H9 (cell line): ENCODE measurements around the gene BTN3A1. TPM values are rescaled to one million over a fixed set of nuclear protein-coding genes. Genes with fewer than 3 reads are reported as not detected.

ENCODE experiments used
- DNase-seq: peaks from one replicate; pipeline ENCODE4 v3.0.0-alpha.2; 2017
- H2AFZ ChIP-seq: one replicate; pipeline ENCODE4 v1.6.1; 2013; ENCODE audit warnings: mild to moderate bottlenecking, low read length, control low read depth, moderate library complexity
- H2AK5ac ChIP-seq: 2 replicates; pipeline ENCODE4 v1.6.1; 2013; ENCODE audit warnings: low read length, control low read depth, mixed read lengths; ENCODE audit not compliant: insufficient read length
- H2BK120ac ChIP-seq: one replicate; pipeline ENCODE4 v1.6.1; 2013; ENCODE audit warnings: low read depth, mild to moderate bottlenecking, low read length, control low read depth, inconsistent platforms; ENCODE audit not compliant: poor library complexity, severe bottlenecking
- H2BK12ac ChIP-seq: 2 replicates; pipeline ENCODE4 v1.6.1; 2013; ENCODE audit warnings: low read length, control low read depth, mixed read lengths, low read depth; ENCODE audit not compliant: insufficient read length
- H2BK15ac ChIP-seq: 2 replicates; pipeline ENCODE4 v1.6.1; 2013; ENCODE audit warnings: low read depth, low read length, control low read depth
- H2BK20ac ChIP-seq: one replicate; pipeline ENCODE4 v1.6.1; 2013; ENCODE audit warnings: low read depth, mild to moderate bottlenecking, low read length, control low read depth, inconsistent platforms; ENCODE audit not compliant: poor library complexity, severe bottlenecking
- H2BK5ac ChIP-seq: 2 replicates; pipeline ENCODE4 v1.6.1; 2013; ENCODE audit warnings: low read length, control low read depth, mixed read lengths; ENCODE audit not compliant: insufficient read length
- H3K14ac ChIP-seq: 2 replicates; pipeline ENCODE4 v1.6.1; 2013; ENCODE audit warnings: low read length, control low read depth; ENCODE audit not compliant: insufficient read depth
- H3K18ac ChIP-seq: 2 replicates; pipeline ENCODE4 v1.6.1; 2013; ENCODE audit warnings: low read depth, mild to moderate bottlenecking, mixed read lengths, low read length, control low read depth; ENCODE audit not compliant: insufficient read length
- H3K23ac ChIP-seq: 2 replicates; pipeline ENCODE4 v1.6.1; 2013; ENCODE audit warnings: low read length, control low read depth, mixed read lengths, low read depth; ENCODE audit not compliant: insufficient read length
- H3K23me2 ChIP-seq: 2 replicates; pipeline ENCODE4 v1.6.1; 2013; ENCODE audit warnings: low read depth, mild to moderate bottlenecking, mixed read lengths, low read length, control low read depth; ENCODE audit not compliant: insufficient read length, poor library complexity, severe bottlenecking
- H3K27ac ChIP-seq: 2 replicates; pipeline ENCODE4 v1.5.1; 2013; ENCODE audit warnings: low read length, control low read depth, mixed read lengths, low read depth; ENCODE audit not compliant: insufficient read length
- H3K27me3 ChIP-seq: 2 replicates; pipeline ENCODE4 v1.6.1; 2013; ENCODE audit warnings: low read length, control low read depth, inconsistent platforms; ENCODE audit not compliant: insufficient read depth
- H3K4ac ChIP-seq: 2 replicates; pipeline ENCODE4 v1.6.1; 2013; ENCODE audit warnings: low read depth, mild to moderate bottlenecking, control low read depth, inconsistent platforms, low read length, moderate library complexity
- H3K4me1 ChIP-seq: 2 replicates; pipeline ENCODE4 v1.6.1; 2013; ENCODE audit warnings: low read length, control low read depth, inconsistent platforms; ENCODE audit not compliant: insufficient read depth
- H3K4me2 ChIP-seq: 2 replicates; pipeline ENCODE4 v1.6.1; 2013; ENCODE audit warnings: low read length, control low read depth, mixed read lengths; ENCODE audit not compliant: insufficient read length, insufficient read depth
- H3K56ac ChIP-seq: 2 replicates; pipeline ENCODE4 v1.6.1; 2013; ENCODE audit warnings: low read depth, mild to moderate bottlenecking, mixed read lengths, low read length, control low read depth; ENCODE audit not compliant: insufficient read length
- H3K79me1 ChIP-seq: 2 replicates; pipeline ENCODE4 v1.6.1; 2013; ENCODE audit warnings: low read depth, mild to moderate bottlenecking, moderate library complexity, low read length, control low read depth, inconsistent platforms; ENCODE audit not compliant: insufficient read depth, poor library complexity, severe bottlenecking
- H3K79me2 ChIP-seq: 2 replicates; pipeline ENCODE4 v1.6.1; 2013; ENCODE audit warnings: low read length, control low read depth, inconsistent platforms; ENCODE audit not compliant: insufficient read depth
- H3K9ac ChIP-seq: 2 replicates; pipeline ENCODE4 v1.6.1; 2013; ENCODE audit warnings: low read length, control low read depth, mixed read lengths; ENCODE audit not compliant: insufficient read length; ENCODE audit errors: extremely low read depth
- H3K9me3 ChIP-seq: one replicate; pipeline ENCODE4 v1.6.1; 2013; ENCODE audit warnings: low read depth, low read length, inconsistent platforms; ENCODE audit not compliant: control insufficient read depth
- H3T11ph ChIP-seq: one replicate; pipeline ENCODE4 v1.6.1; 2013; ENCODE audit warnings: mild to moderate bottlenecking, low read length, control low read depth, inconsistent platforms
- H4K20me1 ChIP-seq: one replicate; pipeline ENCODE4 v1.6.1; 2013; ENCODE audit not compliant: control insufficient read depth, insufficient read length, insufficient read depth
- H4K5ac ChIP-seq: 2 replicates; pipeline ENCODE4 v1.6.1; 2013; ENCODE audit warnings: low read depth, mild to moderate bottlenecking, mixed read lengths, low read length, control low read depth; ENCODE audit not compliant: insufficient read length
- H4K8ac ChIP-seq: replicated peaks from 2 replicates; pipeline ENCODE4 v1.6.1; 2013; ENCODE audit warnings: low read length, control low read depth, mixed read lengths, low read depth; ENCODE audit not compliant: insufficient read length
- H4K91ac ChIP-seq: 2 replicates; pipeline ENCODE4 v1.6.1; 2013; ENCODE audit warnings: low read depth, mild to moderate bottlenecking, moderate library complexity, mixed read lengths, low read length, control low read depth; ENCODE audit not compliant: insufficient read length
- H3K27ac Mint-ChIP-seq, 3 experiments: 2 replicates in 2 of 3; 3 replicates in 1 of 3; pipeline ENCODE4 v1.8.0; 2020 to 2021; ENCODE audit warnings: mixed read lengths in 3 of 3, mild to moderate bottlenecking in 1 of 3, moderate library complexity in 1 of 3
- H3K27me3 Mint-ChIP-seq: 2 replicates; pipeline ENCODE4 v1.8.0; 2021; ENCODE audit warnings: low read depth, mild to moderate bottlenecking, moderate library complexity, mixed read lengths
- H3K36me3 Mint-ChIP-seq, 3 experiments: 2 replicates in 2 of 3; 3 replicates in 1 of 3; pipeline ENCODE4 v1.8.0; 2020 to 2021; ENCODE audit warnings: low read depth in 3 of 3, mixed read lengths in 3 of 3; ENCODE audit not compliant: insufficient read depth in 1 of 3
- H3K4me1 Mint-ChIP-seq, 2 experiments: 2 replicates each; pipeline ENCODE4 v1.8.0; 2020; ENCODE audit warnings: mixed read lengths in 2 of 2
- H3K4me3 Mint-ChIP-seq, 2 experiments: 2 replicates in 1 of 2; 3 replicates in 1 of 2; pipeline ENCODE4 v1.8.0; 2020 to 2021; ENCODE audit warnings: mild to moderate bottlenecking in 2 of 2, mixed read lengths in 2 of 2, moderate library complexity in 1 of 2
- H3K9me3 Mint-ChIP-seq, 2 experiments: 2 replicates in 1 of 2; 3 replicates in 1 of 2; pipeline ENCODE4 v1.8.0; 2020; ENCODE audit warnings: mild to moderate bottlenecking in 2 of 2, mixed read lengths in 2 of 2, moderate library complexity in 1 of 2
- WGBS: extraction: QIAGEN DNeasy Blood & Tissue Kit; methylation state at CpG from one replicate; pipeline ENCODE4 v1.1.7; 2013; ENCODE audit warnings: missing lambda C conversion rate, low lambda C conversion rate, mixed read lengths; ENCODE audit not compliant: insufficient read length; ENCODE audit errors: extremely low coverage; 5-methylcytosine and 5-hydroxymethylcytosine counted together
- total RNA-seq: library from RNA; stranded (reverse); gene quantifications from 2 replicates; pipeline ENCODE4 v1.2.1, GENCODE V29; 2021
- TF ChIP-seq, protein P1 (sequence below): fragments of 200-600 bp; sonication (generic); conservative IDR thresholded peaks from 3 replicates; pipeline ENCODE4 v1.8.0; 2021; ENCODE audit warnings: antibody characterized with exemption, mild to moderate bottlenecking

BTN3A1 gene
- total RNA-seq, 1 experiment from 2014 or later = 2.5 TPM

DNA sequence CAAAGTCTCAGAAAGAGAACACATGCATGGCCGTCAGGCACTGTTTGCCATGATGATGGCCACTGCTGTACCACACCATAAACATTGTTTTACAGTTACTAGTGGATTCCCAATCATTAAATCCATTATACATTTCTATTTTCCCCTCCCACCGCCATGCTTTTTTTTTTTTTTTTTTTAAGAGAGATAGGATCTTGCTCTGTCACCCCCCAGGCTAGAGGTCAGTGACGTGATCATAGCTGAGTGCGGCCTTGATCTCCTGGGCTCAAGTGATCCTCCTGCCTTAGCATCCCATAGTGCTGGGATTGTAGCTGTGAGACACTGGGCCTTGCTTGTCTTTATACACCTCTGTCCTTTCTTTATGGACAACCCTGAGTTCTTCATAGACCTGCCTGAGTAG, 33.9 kb downstream of the BTN3A1 start:
- WGBS = no CpG with 5 or more reads among the region's 4 CpGs
- Histone ChIP-seq H3K23ac (no peak overlapping the region), H3K9me3 (no peaks in the 10 kb centered on the region), H2BK120ac (no peak overlapping the region), H3K14ac (no peak overlapping the region), H2BK5ac (no peak overlapping the region), H4K5ac (no peak overlapping the region), H3K4ac (no peak overlapping the region), H2BK15ac (no peak overlapping the region), H4K8ac (no peak overlapping the region), H2BK12ac (no peak overlapping the region), H3K79me2 (no peaks in the 10 kb centered on the region), H2AFZ (no peak overlapping the region), H3K4me2 (no peak overlapping the region), H3K56ac (no peak overlapping the region), H4K20me1 (no peaks in the 10 kb centered on the region), H3K27ac (no peak overlapping the region), H2BK20ac (no peak overlapping the region), H3T11ph (no peak overlapping the region), H3K18ac (no peak overlapping the region), H3K4me1 (no peaks in the 10 kb centered on the region), H3K79me1 (no peaks in the 10 kb centered on the region), H4K91ac (no peak overlapping the region), H3K23me2 (no peaks in the 10 kb centered on the region), H3K9ac (no peak overlapping the region), H3K27me3 (no peaks in the 10 kb centered on the region), H2AK5ac (no peak overlapping the region)
- Mint-ChIP-seq H3K36me3 (peaks cover 17 to 40% (median 39%) of the 10 kb centered on the region in 3 experiments), H3K9me3 (peaks cover 14 to 16% of the 10 kb centered on the region in 2 experiments), H3K27me3 (no peaks in the 10 kb centered on the region; the same call in 1 of the 2 replicates), H3K27ac (no peak overlapping the region), H3K4me1 (no peaks in the 10 kb centered on the region), H3K4me3 (no peak overlapping the region)
- no peak for DNase-seq
- TF ChIP-seq, protein P1, sequence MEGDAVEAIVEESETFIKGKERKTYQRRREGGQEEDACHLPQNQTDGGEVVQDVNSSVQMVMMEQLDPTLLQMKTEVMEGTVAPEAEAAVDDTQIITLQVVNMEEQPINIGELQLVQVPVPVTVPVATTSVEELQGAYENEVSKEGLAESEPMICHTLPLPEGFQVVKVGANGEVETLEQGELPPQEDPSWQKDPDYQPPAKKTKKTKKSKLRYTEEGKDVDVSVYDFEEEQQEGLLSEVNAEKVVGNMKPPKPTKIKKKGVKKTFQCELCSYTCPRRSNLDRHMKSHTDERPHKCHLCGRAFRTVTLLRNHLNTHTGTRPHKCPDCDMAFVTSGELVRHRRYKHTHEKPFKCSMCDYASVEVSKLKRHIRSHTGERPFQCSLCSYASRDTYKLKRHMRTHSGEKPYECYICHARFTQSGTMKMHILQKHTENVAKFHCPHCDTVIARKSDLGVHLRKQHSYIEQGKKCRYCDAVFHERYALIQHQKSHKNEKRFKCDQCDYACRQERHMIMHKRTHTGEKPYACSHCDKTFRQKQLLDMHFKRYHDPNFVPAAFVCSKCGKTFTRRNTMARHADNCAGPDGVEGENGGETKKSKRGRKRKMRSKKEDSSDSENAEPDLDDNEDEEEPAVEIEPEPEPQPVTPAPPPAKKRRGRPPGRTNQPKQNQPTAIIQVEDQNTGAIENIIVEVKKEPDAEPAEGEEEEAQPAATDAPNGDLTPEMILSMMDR = no peak
